A172 (cell line): ENCODE results near the gene NES. TPM values are rescaled to one million over a fixed set of nuclear protein-coding genes. Genes with fewer than 3 reads are reported as not detected.

Experiments used
- DNase-seq: peaks from one replicate; pipeline ENCODE4 v3.0.0-alpha.2; 2015; ENCODE audit warnings: low spot score
- total RNA-seq: library from RNA; depleted of rRNA; stranded (reverse); fragments of >200 nt; shearing (Covaris generic); gene quantifications from 2 replicates; pipeline ENCODE4 v1.2.3, GENCODE V29; 2014

The NES gene
- total RNA-seq, 1 experiment from 2014 or later: 60.4 TPM

DNA sequence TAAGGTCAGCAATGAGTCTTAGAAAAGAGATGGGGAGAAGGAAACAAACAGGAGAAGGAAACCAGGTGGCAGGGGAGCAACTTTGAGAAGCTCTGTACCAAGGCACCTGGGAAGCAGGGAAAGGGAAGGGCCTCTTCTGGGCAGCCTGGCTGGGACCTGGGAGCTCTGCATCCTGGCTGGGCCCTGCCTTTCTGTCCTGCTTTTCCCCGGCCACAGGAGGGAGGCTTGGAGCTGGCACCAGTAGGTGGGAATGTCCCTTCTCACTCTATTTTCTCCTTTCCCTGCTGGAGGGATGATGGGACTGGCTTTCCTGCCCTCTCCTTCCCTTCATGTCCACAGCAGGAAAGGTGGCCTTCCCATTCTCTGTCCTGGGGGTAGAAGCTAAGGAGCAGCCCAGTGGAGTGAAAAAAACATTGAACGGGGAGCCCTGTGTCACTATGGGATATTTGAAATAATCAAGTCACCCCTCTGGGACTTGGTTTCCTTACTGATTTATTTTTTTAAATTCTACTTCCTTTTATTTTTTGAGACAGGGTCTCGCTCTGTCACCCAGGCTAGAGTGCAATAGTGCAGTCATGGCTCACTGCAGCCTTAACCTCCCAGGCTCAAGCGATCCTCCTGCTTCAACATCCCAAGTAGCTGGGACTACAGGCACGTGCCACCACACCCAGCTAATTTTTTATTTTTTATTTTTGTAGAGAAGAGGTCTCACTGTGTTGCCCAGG is 5.1 kb upstream of the NES start:
- DNase-seq: no peak

GRCh38 chr1:156681196-156681960 is 4.2 kb upstream of the NES start:
- DNase-seq: no peak

DNA sequence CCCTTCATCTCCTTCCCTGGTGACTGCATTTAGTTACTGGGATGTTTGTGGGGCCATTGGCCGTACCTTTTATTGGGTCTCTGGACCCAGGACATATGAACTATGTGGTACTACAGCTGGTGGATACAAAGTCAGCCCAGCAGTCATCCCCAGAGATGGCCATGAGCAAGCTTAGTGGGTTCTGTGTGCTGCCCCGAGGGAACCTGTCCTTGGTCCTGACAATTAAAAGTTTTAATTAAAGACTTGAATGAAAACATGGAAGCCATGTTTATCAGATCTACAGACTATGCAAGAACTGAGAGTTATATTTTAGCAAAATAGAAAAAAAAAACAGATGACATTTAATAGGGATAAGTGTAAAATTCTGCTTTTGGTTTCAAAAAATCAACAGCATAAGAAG is 2.8 kb upstream of the NES start:
- no peak for DNase-seq

DNA sequence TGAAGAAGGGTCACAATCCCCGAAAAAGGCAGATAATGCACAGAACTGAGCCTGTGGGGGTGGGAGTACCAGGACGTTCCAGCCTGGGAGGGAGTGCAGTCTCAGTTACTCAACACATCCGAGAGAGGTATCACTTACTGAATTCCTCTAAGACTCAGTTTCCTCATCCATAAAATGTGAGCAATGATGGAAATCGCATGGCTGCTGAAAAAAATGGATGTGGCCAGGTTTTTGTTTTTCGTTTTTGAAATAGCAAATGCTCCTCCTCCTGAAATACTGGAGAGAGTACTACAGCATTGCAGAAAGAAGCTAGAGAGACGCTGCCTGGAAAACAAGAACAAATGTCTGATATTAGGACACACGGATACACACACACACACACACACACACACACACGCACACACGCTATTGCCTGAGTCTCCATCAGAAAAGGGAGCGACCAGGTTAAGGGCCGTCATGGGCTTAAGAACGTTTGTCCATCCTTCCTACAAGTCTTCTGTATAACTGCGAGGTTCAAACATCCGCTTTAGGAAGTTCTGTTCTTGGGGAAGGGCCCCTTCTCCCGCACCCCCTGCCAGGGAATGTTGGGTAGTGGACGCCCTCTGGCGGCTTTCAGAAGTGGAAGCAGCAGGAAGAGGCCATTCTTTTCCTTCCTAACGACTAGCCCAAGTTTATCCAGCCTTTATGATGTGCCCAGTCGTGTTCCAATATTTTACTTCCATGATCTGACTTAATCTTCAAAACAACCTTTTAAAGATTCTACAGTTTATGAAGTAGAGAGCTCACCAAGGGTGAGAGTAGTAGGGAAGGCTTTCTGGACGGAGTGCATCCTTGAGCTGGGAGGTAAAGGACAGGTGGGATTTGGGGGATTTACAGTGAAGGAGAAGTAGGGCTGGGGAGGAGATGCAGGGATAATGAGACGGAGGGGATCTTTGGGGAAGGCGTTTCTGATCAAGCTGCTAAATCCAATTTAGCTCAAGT is 699 bp upstream of the NES start:
- peak; percentile 94 for DNase-seq

- no peak for DNase-seq
These were observed 940 bp downstream of the NES start for GRCh38 chr1:156676114-156676819.

DNA sequence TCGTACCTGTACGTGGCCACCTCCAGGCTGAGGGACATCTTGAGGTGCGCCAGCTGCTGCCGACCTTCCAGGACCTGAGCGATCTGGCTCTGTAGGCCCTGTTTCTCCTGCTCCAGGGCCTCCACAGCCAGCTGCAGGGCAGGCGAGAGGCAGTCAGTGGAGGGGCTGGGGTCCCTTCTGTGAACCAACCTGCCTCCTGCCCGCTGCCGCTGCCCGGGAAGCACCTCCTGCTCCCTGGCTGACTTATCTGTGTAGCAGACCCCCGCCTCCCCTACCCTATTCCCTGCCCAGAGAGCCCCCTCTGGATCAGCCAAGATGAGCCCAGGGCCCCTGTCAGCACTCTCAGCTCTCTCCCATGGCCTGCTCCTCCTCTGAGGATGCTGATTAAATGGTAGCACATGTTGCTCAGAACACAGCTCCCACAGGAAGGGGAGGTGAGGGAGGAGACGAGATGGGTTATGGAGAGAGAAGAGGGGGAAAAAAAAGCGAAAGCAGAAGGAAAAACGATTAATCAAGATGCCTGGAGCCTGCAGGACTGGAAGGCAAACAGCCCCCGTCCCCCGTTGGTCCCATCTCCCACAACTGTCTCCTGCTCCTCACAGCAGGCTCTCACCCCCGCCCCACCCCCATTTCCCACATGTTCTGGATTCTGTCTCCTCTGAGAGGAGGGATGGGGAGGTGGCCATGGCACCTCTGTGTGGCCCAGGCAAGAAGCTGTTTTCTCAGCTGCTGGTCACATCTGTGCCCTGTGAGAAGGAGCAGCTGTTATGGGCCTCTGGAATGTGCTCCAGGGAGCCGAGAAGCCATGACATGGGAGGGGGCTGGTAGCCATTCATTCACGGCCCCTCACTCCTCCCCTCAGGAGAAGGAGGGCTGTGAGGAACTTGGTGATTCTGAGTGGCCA is 1.7 kb downstream of the NES start:
- no peak for DNase-seq

- DNase-seq: no peak
These were observed 3.7 kb downstream of the NES start for GRCh38 chr1:156673387-156674121.

DNA sequence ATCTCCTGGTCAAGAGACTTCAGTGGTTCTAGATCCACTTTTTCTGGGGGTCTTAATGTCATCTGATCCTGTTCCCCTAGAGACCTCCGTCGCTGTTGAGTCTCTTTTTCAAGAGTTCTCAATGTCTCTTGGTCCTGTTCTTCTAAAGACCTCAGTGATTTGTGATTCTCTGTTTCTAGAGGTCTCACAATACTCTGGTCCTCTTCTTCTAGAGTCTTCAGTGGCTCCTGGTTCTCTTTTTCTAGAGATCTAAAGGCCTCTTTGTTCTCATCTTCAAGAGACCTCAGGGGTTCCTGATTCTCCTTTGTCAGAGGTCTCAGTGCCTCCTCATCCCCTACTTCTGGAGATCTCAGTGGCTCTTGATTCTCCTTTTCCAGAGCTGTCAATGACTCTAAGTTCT is 5.4 kb downstream of the NES start:
- no peak for DNase-seq

GRCh38 chr1:156670791-156671190 is 6.4 kb downstream of the NES start:
- no peak for DNase-seq

DNA sequence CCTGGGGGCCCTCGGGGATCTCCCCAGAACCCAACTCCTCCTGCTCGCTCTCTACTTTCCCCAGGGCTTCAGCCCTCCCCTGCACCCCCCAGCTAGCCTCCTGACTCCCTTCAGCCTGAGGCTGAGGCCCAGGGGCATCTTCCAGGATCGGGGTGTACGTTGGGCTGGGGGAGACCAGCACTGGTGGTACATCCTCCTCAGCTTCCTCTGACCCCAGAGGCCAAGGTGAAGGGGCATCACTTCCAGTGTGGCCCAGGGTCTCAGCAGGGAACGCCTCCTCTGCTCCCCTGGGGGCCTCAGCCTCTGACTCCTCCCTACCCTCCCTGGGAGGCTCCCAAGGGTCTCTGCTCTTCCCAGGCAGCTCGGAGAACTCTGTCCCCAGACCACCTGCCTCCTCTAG is 6.8 kb downstream of the NES start:
- no peak for DNase-seq

GRCh38 chr1:156669794-156670193 is 7.4 kb downstream of the NES start:
- DNase-seq: no peak

DNA sequence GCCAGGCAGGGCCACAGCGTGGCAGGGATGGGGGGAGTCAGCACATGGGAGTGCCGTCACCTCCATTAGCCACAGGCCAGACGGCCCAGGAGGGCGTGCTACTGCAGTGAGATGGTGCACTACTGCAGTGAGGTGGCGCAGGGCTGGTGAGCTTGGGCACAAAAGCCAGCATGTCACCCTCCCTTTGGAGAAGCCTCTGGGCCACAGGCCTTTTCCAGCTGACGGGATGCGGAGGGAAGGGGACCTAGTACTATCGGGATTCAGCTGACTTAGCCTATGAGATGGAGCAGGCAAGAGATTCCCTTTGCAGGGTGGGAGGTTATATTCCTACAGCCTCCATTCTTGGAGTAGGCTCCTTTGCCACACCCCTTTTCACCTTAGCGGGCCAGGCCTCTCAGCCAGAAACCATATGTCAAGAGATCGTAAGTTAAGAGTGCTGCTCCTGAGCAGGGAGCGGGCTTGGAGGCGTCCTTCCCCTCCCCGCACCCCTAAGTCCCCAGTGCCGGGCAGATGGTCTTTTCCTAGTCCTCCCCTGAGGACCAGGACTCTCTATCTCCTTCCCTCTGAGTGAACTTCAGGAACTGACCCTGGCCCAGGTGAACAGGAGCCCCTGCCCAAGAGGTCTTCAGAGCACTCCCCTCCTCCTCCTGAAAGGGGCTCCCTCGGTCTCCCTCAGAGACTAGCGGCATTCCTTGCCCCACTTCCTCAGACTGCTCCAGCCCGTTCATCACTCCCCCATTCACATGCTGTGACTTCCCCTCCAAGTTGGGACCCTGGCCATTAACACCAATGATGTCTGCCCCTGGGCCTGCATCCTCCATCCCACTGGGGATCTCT is 8.2 kb downstream of the NES start:
- no peak for DNase-seq

GRCh38 chr1:156667968-156668709 is 9.1 kb downstream of the NES start:
- no peak for DNase-seq

GRCh38 chr1:156667610-156667967 is 9.6 kb downstream of the NES start:
- no peak for DNase-seq

DNA sequence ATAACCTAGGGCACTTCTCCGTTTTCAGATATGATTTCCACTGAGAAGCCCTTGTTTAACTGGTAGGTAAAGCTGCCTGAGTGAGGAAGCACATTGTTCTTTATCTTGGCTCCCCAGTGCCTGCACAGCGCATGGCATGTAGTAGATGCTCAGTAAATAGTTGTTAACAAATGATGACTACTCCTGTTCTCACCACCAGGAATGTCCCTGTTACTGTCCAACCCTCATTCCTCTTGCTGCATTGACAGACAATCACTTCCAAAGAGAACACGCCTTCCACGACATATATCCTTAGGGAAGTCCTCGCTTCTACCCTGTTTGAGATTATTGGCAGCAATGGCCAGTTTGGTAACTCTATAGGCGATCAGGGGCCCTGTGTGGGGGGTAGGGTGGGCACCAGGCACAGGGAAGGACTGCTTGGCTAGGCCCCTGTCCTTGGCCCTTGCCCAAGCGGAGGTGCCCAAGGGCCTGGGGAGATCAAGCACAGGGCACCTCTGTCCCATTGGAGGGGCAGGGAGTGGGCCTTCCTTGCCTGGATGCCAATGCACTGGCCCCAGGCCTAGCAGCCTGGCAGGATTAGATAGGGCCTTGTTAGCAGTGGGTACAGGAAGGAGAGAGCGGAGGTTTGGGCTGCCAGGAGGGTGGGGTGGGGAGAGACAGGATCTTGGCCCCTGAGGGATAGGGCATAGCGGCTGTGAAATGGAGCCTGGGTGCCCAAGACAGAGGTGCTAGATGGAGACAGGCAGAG is 10.2 kb downstream of the NES start:
- no peak for DNase-seq

- no peak for DNase-seq
These were observed 11.7 kb downstream of the NES start for GRCh38 chr1:156665539-156665938.

- DNase-seq: peak; percentile 83
These were observed 12.3 kb downstream of the NES start for GRCh38 chr1:156664767-156665411.
